GM06990 (cell line): Measurements from ENCODE around the gene PPP1R11.

ENCODE experiments used
- DNase-seq: peaks from one replicate; pipeline ENCODE4 v3.0.0-alpha.2; 2011; ENCODE audit not compliant: insufficient read length; ENCODE audit errors: extremely low read depth
- H3K27me3 ChIP-seq: replicated peaks from 2 replicates; pipeline ENCODE4 v1.6.0; 2011; ENCODE audit warnings: low read length; ENCODE audit not compliant: control insufficient read depth, insufficient read depth
- H3K36me3 ChIP-seq: 2 replicates; pipeline ENCODE4 v1.5.1; 2011; ENCODE audit warnings: low read length; ENCODE audit not compliant: control insufficient read depth, insufficient read depth
- H3K4me3 ChIP-seq: replicated peaks from 2 replicates; pipeline ENCODE4 v1.5.1; 2011; ENCODE audit warnings: low read depth, mild to moderate bottlenecking, control low read depth, low read length
- CTCF ChIP-seq: IDR thresholded peaks from 2 replicates; pipeline ENCODE4 v1.5.1; 2011; ENCODE audit warnings: low read length, control low read depth, mild to moderate bottlenecking, inconsistent platforms; ENCODE audit not compliant: insufficient read depth, poor library complexity, severe bottlenecking

Gene PPP1R11

GRCh38 chr6:30077218-30077617 lies 10.2 kb downstream of the PPP1R11 start:
- DNase-seq, result no peak
- Histone ChIP-seq H3K27me3 (peaks cover 5% of the 10 kb centered on the region), H3K4me3 (no peak overlapping the region), H3K36me3 (no peaks in the 10 kb centered on the region)
- TF ChIP-seq CTCF, result no peak

- DNase-seq, result no peak
- no peak for TF ChIP-seq CTCF
- peaks cover 7% of the 10 kb centered on the region for H3K27me3 ChIP-seq
- H3K4me3 ChIP-seq, result no peak overlapping the region
- H3K36me3 ChIP-seq, result no peaks in the 10 kb centered on the region
These were observed 20.9 kb downstream of the PPP1R11 start for GRCh38 chr6:30087876-30088275.

- Histone ChIP-seq H3K27me3 (peaks cover 7% of the 10 kb centered on the region), H3K4me3 (no peak overlapping the region), H3K36me3 (no peaks in the 10 kb centered on the region)
- no peak for DNase-seq
- no peak for TF ChIP-seq CTCF
These were observed 24.8 kb downstream of the PPP1R11 start for GRCh38 chr6:30091577-30092381.

- Histone ChIP-seq H3K4me3 (no peak overlapping the region), H3K36me3 (no peaks in the 10 kb centered on the region), H3K27me3 (peaks cover 7% of the 10 kb centered on the region)
- no peak for TF ChIP-seq CTCF
- DNase-seq, result no peak
These were observed 26.0 kb downstream of the PPP1R11 start for GRCh38 chr6:30092852-30093543.

GRCh38 chr6:30093951-30094661 lies 27.1 kb downstream of the PPP1R11 start:
- Histone ChIP-seq H3K36me3 (no peaks in the 10 kb centered on the region), H3K27me3 (peaks cover 9% of the 10 kb centered on the region), H3K4me3 (no peak overlapping the region)
- TF ChIP-seq CTCF, result no peak
- DNase-seq, result no peak
